AG04449 (cell line): Measurements from ENCODE around the gene PTPN6.
A peak's percentile ranks its signal among the peaks of the same experiment; 100 is the strongest.

Experiments used
- CTCF ChIA-PET: fragments of 350-600 bp; formaldehyde crosslinking; extraction: SDS; loops from one replicate; lab custom pipeline; 2021; ENCODE audit warnings: antibody characterized with exemption; lab: Yijun Ruan, JAX
- POLR2A ChIA-PET: fragments of 400-600, 350-600 bp; formaldehyde crosslinking; extraction: SDS; loops from one replicate; lab custom pipeline; 2020; ENCODE audit warnings: antibody characterized with exemption, inconsistent platforms; lab: Yijun Ruan, JAX
- DNase-seq: peaks from one replicate; pipeline ENCODE4 v3.0.0-alpha.2; 2010; ENCODE audit warnings: low read depth, low spot score
- H3K4me3 ChIP-seq: 2 replicates; pipeline ENCODE4 v1.5.1; 2011; ENCODE audit warnings: low read depth, mild to moderate bottlenecking, control low read depth, low read length
- CTCF ChIP-seq: IDR thresholded peaks from one replicate; pipeline ENCODE4 v1.5.1; 2011; ENCODE audit warnings: mild to moderate bottlenecking, moderate library complexity, low read length, control low read depth, inconsistent platforms; ENCODE audit not compliant: insufficient read depth; ENCODE audit errors: missing control alignments

Gene PTPN6

GRCh38 chr12:6928022-6928702, 23.0 kb upstream of the PTPN6 start:
- CTCF ChIA-PET, result interaction anchor here (1.4 to 9.0 kb wide), 5 partner anchors 10 to 40 kb away, joined by 3 to 164 read pairs (median 10); partner anchors contain the start of gene ENO2
- POLR2A ChIA-PET, result interaction anchor here (0.5 to 2.6 kb wide), 6 partner anchors 10 to 261 kb away, joined by 3 to 19 read pairs (median 4); partner anchors contain the start of genes C12orf57, PEX5, RNU7-1 and SPSB2
- H3K4me3 ChIP-seq, result peak overlapping the region; percentile 83
- no peak for TF ChIP-seq CTCF
- no peak for DNase-seq

GRCh38 chr12:6928703-6929407, 22.3 kb upstream of the PTPN6 start:
- DNase-seq, result no peak
- H3K4me3 ChIP-seq, result peak overlapping the region; percentile 83
- POLR2A ChIA-PET, result interaction anchor here (0.5 to 2.6 kb wide), 6 partner anchors 9 to 260 kb away, joined by 3 to 19 read pairs (median 4); partner anchors contain the start of genes C12orf57, PEX5, RNU7-1 and SPSB2
- no peak for TF ChIP-seq CTCF
- CTCF ChIA-PET, result interaction anchor here (0.6 to 9.0 kb wide), 8 partner anchors 9 to 60 kb away, joined by 3 to 164 read pairs (median 6); partner anchors contain the start of genes C12orf57, ENO2 and RNU7-1

GRCh38 chr12:6929466-6930452, 21.4 kb upstream of the PTPN6 start:
- peak overlapping the region; percentile 83 for H3K4me3 ChIP-seq
- ChIA-PET CTCF (interaction anchor here (0.6 to 9.0 kb wide), 7 partner anchors 8 to 60 kb away, joined by 3 to 164 read pairs (median 7); partner anchors contain the start of genes C12orf57, RNU7-1 and SPSB2), POLR2A (interaction anchor here (1.2 to 2.6 kb wide), 5 partner anchors 8 to 57 kb away, joined by 3 to 19 read pairs (median 5); partner anchors contain the start of genes C12orf57, RNU7-1 and SPSB2)
- DNase-seq, result no peak
- TF ChIP-seq CTCF, result no peak

- POLR2A ChIA-PET, result interaction anchor here (0.6 kb wide), 1 partner anchor 399 kb away, joined by 3 read pairs; no protein-coding TSS in a partner anchor
- CTCF ChIA-PET, result interaction anchor here (0.8 to 10.1 kb wide), 6 partner anchors 7 to 63 kb away, joined by 3 to 134 read pairs (median 5); partner anchors contain the start of genes C12orf57, RNU7-1 and SPSB2
- TF ChIP-seq CTCF, result no peak
- no peak overlapping the region for H3K4me3 ChIP-seq
- no peak for DNase-seq
Measured at GRCh38 chr12:6932766-6933165, 18.4 kb upstream of the PTPN6 start.

- no peak for TF ChIP-seq CTCF
- DNase-seq, result no peak
- POLR2A ChIA-PET, result interaction anchor here (0.6 to 2.4 kb wide), 3 partner anchors 8 to 14 kb away, joined by 3 to 12 read pairs (median 6); partner anchors contain the start of genes C12orf57 and RNU7-1
- no peak overlapping the region for H3K4me3 ChIP-seq
- CTCF ChIA-PET, result interaction anchor here (1.0 to 10.1 kb wide), 5 partner anchors 9 to 65 kb away, joined by 3 to 134 read pairs (median 7); partner anchors contain the start of genes C12orf57, RNU7-1 and SPSB2
Measured at GRCh38 chr12:6934110-6934509, 17.0 kb upstream of the PTPN6 start.
